Left kidney (tissue), 2 donors: ENCODE results near the gene SLC2A1. TPM values are rescaled to one million over a fixed set of nuclear protein-coding genes. Genes with fewer than 3 reads are reported as not detected.

Source experiments
- DNase-seq: peaks from one replicate; pipeline ENCODE4 v3.0.0-alpha.2; 2013
- polyA plus RNA-seq: library from polyadenylated mRNA; unstranded; fragments of 120-200 nt; gene quantifications from one replicate; pipeline ENCODE4 v1.2.1, GENCODE V29; 2013; ENCODE audit not compliant: insufficient read length

The SLC2A1 gene
- polyA plus RNA-seq, 1 donor, result 31.7 TPM

DNA sequence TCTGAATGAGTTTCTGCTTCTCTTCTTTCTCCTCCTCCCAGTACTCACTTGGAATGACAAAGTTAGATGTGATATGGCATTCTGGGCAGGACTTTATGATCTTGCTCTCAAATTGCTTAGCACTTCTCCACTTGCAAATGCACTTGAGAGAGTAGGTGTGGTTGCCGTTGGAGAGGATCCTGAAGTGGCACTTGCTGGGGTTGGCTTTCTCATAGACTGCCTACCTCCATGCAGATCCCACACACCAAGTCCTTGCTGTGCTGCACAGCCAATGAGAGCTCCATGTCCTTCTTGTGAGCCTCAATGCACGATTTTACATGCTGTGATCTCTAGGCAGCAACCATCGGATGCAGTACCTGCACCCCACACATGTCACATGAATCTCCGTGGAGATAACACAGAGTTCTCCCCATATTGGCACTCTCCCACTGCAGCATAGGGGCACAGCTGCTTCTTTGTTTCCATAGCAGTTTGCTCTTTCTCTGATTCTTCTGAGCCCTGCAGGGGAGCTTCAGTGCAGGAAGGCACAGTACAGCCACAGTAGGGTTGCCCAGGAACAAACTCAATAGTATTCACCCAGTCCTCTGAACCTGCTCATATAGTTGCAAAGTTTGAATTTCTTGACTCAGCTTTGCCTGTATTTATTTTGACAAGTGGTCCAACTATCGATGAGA, 67.1 kb downstream of the SLC2A1 start:
- DNase-seq, result no peak

DNA sequence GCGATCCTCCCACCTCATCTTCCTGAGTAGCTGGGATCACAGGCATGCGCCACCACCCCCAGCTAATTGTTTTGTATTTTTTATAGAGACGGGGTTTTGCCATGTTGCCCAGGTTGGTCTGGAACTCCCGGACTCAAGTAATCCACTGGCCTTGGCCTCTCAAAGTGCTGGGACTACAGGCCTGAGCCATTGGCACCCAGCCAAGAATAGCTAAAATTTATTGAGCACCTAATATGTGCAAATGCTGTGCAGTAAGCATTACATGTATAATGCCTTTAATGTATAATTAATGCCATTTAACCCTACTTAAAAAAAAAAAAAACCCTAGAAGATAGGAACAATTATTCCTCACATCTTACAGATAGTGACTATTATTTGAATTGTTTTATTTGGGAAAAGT, 69.4 kb downstream of the SLC2A1 start:
- no peak for DNase-seq

DNA sequence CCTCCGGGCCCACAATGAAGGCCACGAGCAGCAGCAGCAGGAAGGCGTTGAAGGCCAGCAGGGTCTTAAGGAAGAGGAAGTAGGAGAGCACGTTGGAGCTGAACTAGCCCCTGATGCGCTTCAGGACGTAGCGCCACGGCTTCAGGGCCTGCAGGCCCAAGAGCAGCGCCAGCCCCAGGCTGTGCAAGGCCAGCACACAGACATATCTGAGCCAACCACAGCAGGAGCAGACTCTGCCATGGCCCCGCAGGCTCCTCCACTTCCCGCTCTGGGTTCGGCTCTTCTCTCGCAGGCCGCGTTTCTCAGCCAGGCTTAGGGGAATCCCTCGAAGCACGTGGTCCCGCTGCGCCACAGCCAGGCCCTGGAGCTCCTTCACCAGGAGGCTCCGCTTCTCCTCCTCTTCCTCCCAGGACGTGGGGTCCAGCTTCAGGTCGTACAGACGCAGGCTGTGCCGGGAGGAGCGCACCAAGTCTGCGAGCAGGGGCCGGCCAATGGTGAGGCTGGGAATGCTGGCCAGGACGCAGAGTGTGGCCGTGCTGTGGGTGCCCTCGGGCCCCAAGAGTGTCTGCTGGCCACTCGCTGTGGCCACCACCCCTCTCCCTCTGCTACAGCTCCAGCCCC, 70.5 kb downstream of the SLC2A1 start:
- DNase-seq, result no peak

DNA sequence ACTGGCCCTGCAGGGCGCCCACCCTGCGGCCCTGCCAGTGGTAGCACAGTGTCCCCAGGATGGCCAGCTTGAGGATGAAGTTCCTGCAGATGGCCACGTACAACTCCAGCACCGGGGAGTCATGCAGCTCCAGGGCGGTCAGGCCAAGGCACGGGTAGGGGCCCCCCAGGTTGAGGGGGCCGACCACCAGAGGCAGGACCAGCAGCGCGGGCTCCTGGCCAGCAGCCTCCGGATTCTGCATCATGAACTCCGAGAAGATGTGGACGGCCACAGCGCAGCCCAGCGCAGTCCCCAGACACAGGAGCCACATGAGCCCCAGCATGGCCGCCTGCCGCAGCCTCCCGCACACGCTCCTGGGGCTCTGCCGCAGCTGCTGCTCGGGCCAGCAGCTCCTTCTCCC, 71.3 kb downstream of the SLC2A1 start:
- DNase-seq, result no peak

DNA sequence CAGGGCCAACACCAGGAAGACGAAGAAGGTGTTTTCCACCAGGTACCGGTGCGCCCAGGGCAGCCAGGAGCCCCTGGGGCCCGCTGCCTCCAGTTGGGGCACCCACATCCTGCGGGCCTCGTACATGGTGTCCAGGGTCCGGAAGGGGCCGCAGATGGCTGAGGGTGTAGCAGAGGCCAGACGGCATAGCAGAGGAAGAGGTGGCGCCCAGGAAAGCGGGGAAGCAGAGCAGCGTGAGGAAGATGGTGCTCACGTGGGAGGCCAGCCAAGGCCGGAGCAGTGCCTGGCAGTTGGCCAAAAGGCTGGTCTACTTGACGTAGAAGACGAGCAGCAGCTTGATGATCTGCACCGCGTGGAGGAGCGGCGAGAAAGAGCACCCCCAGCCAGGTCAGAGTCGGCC, 71.9 kb downstream of the SLC2A1 start:
- no peak for DNase-seq

DNA sequence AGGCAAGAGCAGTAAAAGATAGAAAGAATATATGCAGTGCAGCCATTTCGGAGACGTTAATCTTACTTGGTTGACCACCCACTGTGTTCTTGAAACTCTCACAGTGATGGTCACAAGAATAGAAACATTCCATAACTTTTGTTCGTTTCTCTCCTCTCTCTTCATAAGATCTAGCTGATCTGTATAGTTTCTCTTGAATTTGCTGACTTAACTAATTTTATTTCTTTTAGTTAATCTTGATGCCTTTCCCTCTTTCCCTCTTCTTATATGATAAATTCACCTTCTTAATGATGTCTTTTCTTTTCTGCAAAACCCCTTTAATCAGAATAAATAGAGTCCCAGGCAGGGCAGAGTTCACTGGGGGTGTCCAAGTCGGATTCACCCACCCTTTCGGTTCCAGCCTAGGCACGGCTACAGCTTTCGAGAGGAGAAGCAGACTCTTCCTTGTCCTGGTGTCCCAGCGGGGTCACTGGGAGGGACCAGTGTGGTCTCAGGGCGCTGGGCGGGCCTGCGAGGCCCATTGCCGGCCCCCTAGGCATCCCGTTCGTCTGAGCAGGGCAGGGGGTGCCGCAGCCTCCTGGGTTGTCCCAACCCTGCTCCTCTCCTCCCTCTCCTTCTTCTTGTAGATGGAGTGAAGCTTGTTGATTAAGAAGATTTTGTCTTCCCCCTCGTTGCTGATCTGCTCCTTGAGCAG, 72.5 kb downstream of the SLC2A1 start:
- DNase-seq, result no peak

DNA sequence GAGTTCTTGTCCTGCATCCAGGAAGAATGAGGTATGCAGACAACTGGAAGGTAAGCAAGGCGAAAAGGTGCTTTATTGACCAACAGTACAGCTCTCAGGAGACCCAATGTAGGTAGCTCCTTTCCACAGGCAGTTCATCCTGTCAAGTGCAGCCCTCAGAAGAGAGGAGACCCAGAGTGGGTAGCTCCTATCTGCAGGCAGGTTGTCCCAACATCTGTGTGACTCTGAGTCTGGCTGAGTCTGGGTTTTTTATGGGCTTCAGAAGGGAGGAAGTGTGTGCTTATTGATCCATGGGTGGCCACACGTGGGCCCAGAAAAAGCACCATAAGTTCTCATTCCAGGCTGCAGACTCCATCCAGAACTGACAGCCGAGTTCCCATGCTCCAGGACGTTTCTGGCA, 78.3 kb downstream of the SLC2A1 start:
- DNase-seq, result no peak

DNA sequence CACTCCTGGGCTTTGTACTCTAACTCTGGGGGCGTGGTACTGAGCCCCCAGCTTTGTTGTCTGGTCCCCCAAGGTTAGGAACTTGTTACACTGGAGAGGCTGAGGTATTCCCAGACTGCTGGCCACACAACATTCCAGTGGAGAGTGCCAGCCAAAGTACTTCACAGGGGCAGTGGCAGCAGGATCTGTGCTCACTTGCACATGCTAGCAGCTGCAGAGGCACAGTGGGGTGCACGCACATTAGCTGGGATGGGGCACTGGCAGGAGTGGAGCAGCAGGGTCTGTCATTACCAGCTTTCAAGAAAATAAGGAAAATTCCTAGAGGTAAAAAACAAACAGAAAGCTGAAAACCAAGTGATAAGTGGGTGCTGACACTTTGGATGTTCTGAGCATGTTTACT, 81.3 kb downstream of the SLC2A1 start:
- no peak for DNase-seq

DNA sequence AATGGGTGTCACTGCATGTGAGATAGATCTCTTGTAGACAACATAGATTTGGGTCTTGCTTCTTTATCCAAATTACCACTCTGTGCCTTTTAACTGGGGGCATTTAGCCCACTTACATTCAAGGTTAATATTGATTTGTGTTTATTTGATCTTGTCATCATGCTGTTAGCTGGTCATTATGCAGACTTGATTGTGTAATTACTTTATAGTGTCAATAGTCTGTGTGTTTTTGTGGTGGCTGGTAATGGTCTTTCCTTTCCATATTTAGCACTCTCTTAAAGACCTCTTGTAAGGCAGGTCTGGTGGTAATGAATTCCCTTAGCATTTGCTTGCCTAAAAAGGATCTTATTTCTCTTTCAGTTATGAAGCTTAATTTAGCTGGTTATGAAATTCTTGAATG, 82.7 kb downstream of the SLC2A1 start:
- DNase-seq, result no peak

Other genes starting within 250 kb of the SLC2A1 start
- gene CLDN19, start 218.6 kb downstream of the SLC2A1 start, polyA plus RNA-seq, result 83.3 TPM
- gene P3H1, start 191.8 kb downstream of the SLC2A1 start, polyA plus RNA-seq, result 73.6 TPM
- 14.4 TPM for gene C1orf50, start 191.6 kb downstream of the SLC2A1 start, polyA plus RNA-seq
- gene TMEM269, start 173.9 kb downstream of the SLC2A1 start, polyA plus RNA-seq, result 1.3 TPM
- 26.7 TPM for gene ERMAP, start 141.7 kb downstream of the SLC2A1 start, polyA plus RNA-seq
- 60.0 TPM for gene SVBP, start 141.5 kb downstream of the SLC2A1 start, polyA plus RNA-seq
- 21.2 TPM for gene ZNF691, start 112.3 kb downstream of the SLC2A1 start, polyA plus RNA-seq
- 77.5 TPM for gene EBNA1BP2, start 213.4 kb upstream of the SLC2A1 start, polyA plus RNA-seq
- 5.4 TPM for gene CFAP57, start 213.5 kb upstream of the SLC2A1 start, polyA plus RNA-seq